H1 (cell line): ENCODE results near the gene TTBK2. TPM values are rescaled to one million over a fixed set of nuclear protein-coding genes. Genes with fewer than 3 reads are reported as not detected.

Source experiments
- CTCF ChIA-PET: fragments of 300-600 bp; sonication (Branson Sonifier 250); formaldehyde crosslinking; loops from one replicate; lab custom pipeline; 2021; ENCODE audit not compliant: partially characterized antibody; lab: Charles Lee
- POLR2A ChIA-PET: fragments of 300-600 bp; sonication (Branson Sonifier 250); formaldehyde crosslinking; loops from one replicate; lab custom pipeline; 2021; ENCODE audit warnings: inconsistent platforms; ENCODE audit not compliant: partially characterized antibody; lab: Charles Lee
- DNase-seq, 2 experiments: peaks; one replicate each; pipeline versions ENCODE4 v3.0.0 to v3.0.0-alpha.2; 2010 to 2022; ENCODE audit warnings: low spot score in 2 of 2, low read depth in 1 of 2, mixed read lengths in 1 of 2
- FAIRE-seq: peaks from 2 replicates; lab custom pipeline; 2011; peaks lifted over from hg19 to GRCh38; lab: Jason Lieb, UNC
- H2AFZ ChIP-seq: 2 replicates; pipeline ENCODE4 v1.8.1; 2012; ENCODE audit warnings: low read length, inconsistent platforms
- H2AK5ac ChIP-seq: 2 replicates; pipeline ENCODE4 v1.6.1; 2013; ENCODE audit warnings: low read depth, low read length
- H2BK120ac ChIP-seq: replicated peaks from 2 replicates; pipeline ENCODE3; 2013; ENCODE audit warnings: low read depth, low read length, inconsistent platforms
- H2BK12ac ChIP-seq: 2 replicates; pipeline ENCODE4 v1.6.1; 2013; ENCODE audit warnings: low read depth, low read length
- H2BK15ac ChIP-seq: 2 replicates; pipeline ENCODE4 v1.6.1; 2013; ENCODE audit warnings: low read length
- H2BK20ac ChIP-seq: 2 replicates; pipeline ENCODE4 v1.6.1; 2013; ENCODE audit warnings: low read length
- H2BK5ac ChIP-seq: 2 replicates; pipeline ENCODE4 v1.6.1; 2013; ENCODE audit warnings: low read depth, low read length
- H3K14ac ChIP-seq: 2 replicates; pipeline ENCODE4 v1.6.1; 2013; ENCODE audit warnings: inconsistent platforms; ENCODE audit not compliant: insufficient read length
- H3K18ac ChIP-seq: 2 replicates; pipeline ENCODE4 v1.6.1; 2013; ENCODE audit warnings: low read length; ENCODE audit errors: extremely low read depth
- H3K23ac ChIP-seq: 2 replicates; pipeline ENCODE4 v1.6.1; 2013; ENCODE audit warnings: inconsistent platforms; ENCODE audit not compliant: insufficient read length
- H3K23me2 ChIP-seq: 2 replicates; pipeline ENCODE4 v1.6.1; 2013; ENCODE audit warnings: low read depth, low read length
- H3K27ac ChIP-seq: 2 replicates; pipeline ENCODE4 v1.6.1; 2011; ENCODE audit warnings: low read depth, low read length, inconsistent platforms
- H3K27me3 ChIP-seq, 4 experiments: replicated peaks in 1 of 4; 1 replicate in 1 of 4; 2 replicates in 3 of 4; pipeline versions ENCODE4 v1.6.1 to v1.8.1; 2011 to 2013; ENCODE audit warnings: low read length in 3 of 4, mild to moderate bottlenecking in 3 of 4, inconsistent platforms in 2 of 4, mixed read lengths in 2 of 4, moderate library complexity in 1 of 4; ENCODE audit not compliant: control insufficient read depth in 3 of 4, insufficient read depth in 3 of 4; ENCODE audit errors: extremely low read depth in 1 of 4
- H3K36me3 ChIP-seq, 4 experiments: 2 replicates each; pipeline versions ENCODE4 v1.6.1 to v1.8.1; 2011 to 2013; ENCODE audit warnings: mild to moderate bottlenecking in 4 of 4, low read length in 3 of 4, moderate library complexity in 2 of 4, control low read depth in 1 of 4, inconsistent platforms in 1 of 4; ENCODE audit not compliant: insufficient read depth in 4 of 4, control insufficient read depth in 2 of 4
- H3K4ac ChIP-seq: replicated peaks from 2 replicates; pipeline ENCODE3; 2013; ENCODE audit warnings: low read length, low read depth, mixed read lengths, inconsistent platforms; ENCODE audit not compliant: insufficient read length
- H3K4me1 ChIP-seq, 4 experiments: replicated peaks in 1 of 4; 1 replicate in 1 of 4; 2 replicates in 3 of 4; pipeline versions ENCODE4 v1.6.1 to v1.8.1; 2011 to 2013; ENCODE audit warnings: low read length in 3 of 4, inconsistent platforms in 2 of 4, mixed read lengths in 1 of 4; ENCODE audit not compliant: insufficient read depth in 4 of 4, control insufficient read depth in 3 of 4
- H3K4me2 ChIP-seq, 2 experiments: 2 replicates each; pipeline versions ENCODE4 v1.6.1 to v1.8.1; 2011 to 2013; ENCODE audit warnings: low read depth in 2 of 2, low read length in 2 of 2, control low read depth in 1 of 2, inconsistent platforms in 1 of 2, mild to moderate bottlenecking in 1 of 2; ENCODE audit not compliant: insufficient read depth in 1 of 2
- H3K4me3 ChIP-seq, 4 experiments: fragments of 200-600, 300-600 bp in 1 of 4; sonication (generic), shearing (Covaris generic), sonication (Bioruptor Twin) in 1 of 4; 2 replicates each; pipeline versions ENCODE4 v1.5.1 to v1.8.1; 2011 to 2016; ENCODE audit warnings: low read length in 4 of 4, low read depth in 3 of 4, control low read depth in 2 of 4, inconsistent platforms in 2 of 4, mild to moderate bottlenecking in 2 of 4, mixed read lengths in 1 of 4, moderate library complexity in 1 of 4; ENCODE audit not compliant: insufficient read depth in 2 of 4; ENCODE audit errors: extremely low read depth in 1 of 4
- H3K56ac ChIP-seq: replicated peaks from 2 replicates; pipeline ENCODE3; 2013; ENCODE audit warnings: low read depth, mild to moderate bottlenecking, mixed read lengths, low read length, inconsistent platforms; ENCODE audit not compliant: insufficient read length
- H3K79me1 ChIP-seq: 2 replicates; pipeline ENCODE4 v1.6.1; 2013; ENCODE audit warnings: low read depth, low read length, control low read depth
- H3K79me2 ChIP-seq, 2 experiments: 2 replicates each; pipeline versions ENCODE4 v1.6.1 to v1.8.1; 2012 to 2013; ENCODE audit warnings: low read length in 2 of 2, mild to moderate bottlenecking in 2 of 2, inconsistent platforms in 1 of 2; ENCODE audit not compliant: insufficient read depth in 2 of 2, control insufficient read depth in 1 of 2
- H3K9ac ChIP-seq, 4 experiments: replicated peaks in 1 of 4; 1 replicate in 1 of 4; 2 replicates in 3 of 4; pipeline versions ENCODE4 v1.6.1 to v1.8.1; 2011 to 2013; ENCODE audit warnings: low read depth in 3 of 4, low read length in 3 of 4, control low read depth in 2 of 4, mild to moderate bottlenecking in 2 of 4, moderate library complexity in 2 of 4, inconsistent platforms in 1 of 4; ENCODE audit errors: extremely low read depth in 1 of 4
- H3K9me3 ChIP-seq, 2 experiments: 2 replicates each; pipeline versions ENCODE4 v1.6.1 to v1.8.1; 2012 to 2013; ENCODE audit warnings: mild to moderate bottlenecking in 2 of 2, moderate library complexity in 2 of 2, control low read depth in 1 of 2, inconsistent platforms in 1 of 2, low read depth in 1 of 2, low read length in 1 of 2, mixed read lengths in 1 of 2; ENCODE audit not compliant: insufficient read depth in 2 of 2
- H4K20me1 ChIP-seq, 2 experiments: replicated peaks in 1 of 2; 2 replicates each; pipeline versions ENCODE3 to v1.8.1; 2011 to 2013; ENCODE audit warnings: inconsistent platforms in 2 of 2, low read length in 2 of 2, mild to moderate bottlenecking in 1 of 2; ENCODE audit not compliant: insufficient read depth in 2 of 2, control insufficient read depth in 1 of 2
- H4K5ac ChIP-seq: 2 replicates; pipeline ENCODE4 v1.6.1; 2013; ENCODE audit warnings: low read length, low read depth, mixed read lengths, inconsistent platforms; ENCODE audit not compliant: insufficient read length
- H4K8ac ChIP-seq: 2 replicates; pipeline ENCODE4 v1.8.0; 2013; ENCODE audit warnings: mild to moderate bottlenecking, moderate library complexity, low read length, inconsistent platforms; ENCODE audit not compliant: insufficient read depth; ENCODE audit errors: extremely low read depth
- H4K91ac ChIP-seq: replicated peaks from 2 replicates; pipeline ENCODE3; 2013; ENCODE audit warnings: low read length, mixed read lengths, inconsistent platforms; ENCODE audit not compliant: insufficient read length
- BRCA1 ChIP-seq: IDR thresholded peaks from 2 replicates; pipeline ENCODE4 v1.6.1; 2012; ENCODE audit warnings: low read depth, low read length, improper control_type of control experiment
- CHD1 ChIP-seq: IDR thresholded peaks from 2 replicates; pipeline ENCODE4 v1.6.1; 2012; ENCODE audit warnings: low read depth, low read length, improper control_type of control experiment
- CREB1 ChIP-seq: IDR thresholded peaks from 2 replicates; pipeline ENCODE4 v1.6.1; 2012; ENCODE audit warnings: inconsistent platforms
- CTBP2 ChIP-seq: IDR thresholded peaks from 2 replicates; pipeline ENCODE4 v1.7.0; 2011; ENCODE audit warnings: borderline replicate concordance, mild to moderate bottlenecking, moderate library complexity, mixed read lengths, low read length; ENCODE audit not compliant: insufficient read depth, insufficient read length
- EGR1 ChIP-seq: IDR thresholded peaks from 2 replicates; pipeline ENCODE4 v1.6.1; 2011; ENCODE audit warnings: low read depth, low read length, borderline replicate concordance
- FOSL1 ChIP-seq: IDR thresholded peaks from 2 replicates; pipeline ENCODE4 v1.6.1; 2011; ENCODE audit warnings: mild to moderate bottlenecking, low read depth, low read length, moderate library complexity; ENCODE audit not compliant: insufficient read depth
- JUND ChIP-seq: IDR thresholded peaks from 2 replicates; pipeline ENCODE4 v1.6.1; 2011; ENCODE audit warnings: mild to moderate bottlenecking, improper control_type of control experiment, low read length
- KDM5A ChIP-seq: fragments of 200-600 bp; IDR thresholded peaks from 2 replicates; pipeline ENCODE4 v1.7.1; 2012; ENCODE audit warnings: mild to moderate bottlenecking, low read length, inconsistent platforms, mixed read lengths
- POLR2AphosphoS5 ChIP-seq: IDR thresholded peaks from 2 replicates; pipeline ENCODE4 v1.6.1; 2011; ENCODE audit warnings: low read depth, low read length
- SIX5 ChIP-seq: IDR thresholded peaks from 2 replicates; pipeline ENCODE4 v1.6.1; 2011; ENCODE audit warnings: mild to moderate bottlenecking, low read depth, low read length
- TBP ChIP-seq: IDR thresholded peaks from 2 replicates; pipeline ENCODE4 v1.6.1; 2011; ENCODE audit warnings: low read depth, low read length, improper control_type of control experiment
- WGBS, 2 experiments: shearing (Covaris generic) in 1 of 2; methylation state at CpG; one replicate each; pipeline versions ENCODE4 v1.1.6 to v1.1.7; 2013 to 2015; ENCODE audit warnings: low lambda C conversion rate in 2 of 2, mixed read lengths in 2 of 2, inconsistent platforms in 1 of 2, low coverage in 1 of 2, missing lambda C conversion rate in 1 of 2; ENCODE audit not compliant: insufficient replicate concordance in 2 of 2, insufficient coverage in 1 of 2, insufficient read length in 1 of 2; ENCODE audit errors: extremely low coverage in 1 of 2, missing lambda C conversion rate in 1 of 2; 5-methylcytosine and 5-hydroxymethylcytosine counted together
- polyA plus RNA-seq, 7 experiments: library from polyadenylated mRNA; depleted of rRNA in 3 of 7; stranded (reverse) in 5 of 7; unstranded in 2 of 7; fragments of >200 nt in 5 of 7; fragments of 200-250 nt in 2 of 7; gene quantifications; 1 replicate in 5 of 7; 2 replicates in 1 of 7; 4 replicates in 1 of 7; pipeline versions ENCODE4 v1.2.1 to v1.2.3, GENCODE V29; 2011 to 2013; ENCODE audit warnings: missing spikeins in 2 of 7, mixed read lengths in 2 of 7
- total RNA-seq: library from RNA; stranded (reverse); fragmentation: NEBNext Ultra II Directional; extraction: Animal tissue kit (Norgen Biotek cat#: 25700); gene quantifications from 2 replicates; pipeline ENCODE4 v1.2.1, GENCODE V29; 2021
- TF ChIP-seq, protein P1 (sequence below): IDR thresholded peaks from 2 replicates; pipeline ENCODE4 v1.6.1; 2012; ENCODE audit warnings: inconsistent platforms
- TF ChIP-seq, protein P2 (sequence below): IDR thresholded peaks from 2 replicates; pipeline ENCODE4 v1.6.1; 2012; ENCODE audit warnings: low read length, inconsistent platforms

TTBK2 gene
- total and polyA plus RNA-seq, 2 of the 8 experiments (the other 6 are each of a cell fraction or from before 2014, with no cell fraction given): 2.7 to 18.2 TPM

DNA sequence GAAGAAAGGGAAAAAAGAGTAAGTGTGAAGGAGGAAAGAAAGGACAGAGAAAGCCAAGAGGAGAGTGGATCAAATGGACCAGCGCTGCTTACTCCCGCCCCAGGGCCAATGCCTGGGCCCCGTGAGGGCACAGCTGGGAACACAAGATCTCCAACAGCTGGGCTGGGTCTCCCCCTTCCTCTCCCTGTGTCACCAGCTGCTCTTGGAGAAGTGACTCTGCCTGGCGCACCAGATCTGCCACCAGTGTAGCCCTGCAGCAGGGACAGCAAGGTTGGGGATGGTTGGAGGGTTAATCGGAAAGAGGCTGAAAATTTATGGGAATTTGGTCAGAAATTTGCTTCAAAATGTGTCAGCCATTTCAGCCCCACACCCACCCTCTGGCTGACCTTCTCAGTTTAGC lies 192.0 kb downstream of the TTBK2 start:
- no peak overlapping the region for H4K91ac ChIP-seq
- no peak overlapping the region for H4K8ac ChIP-seq
- H4K5ac ChIP-seq: no peak overlapping the region
- no peaks in the 10 kb centered on the region for H3K9me3 ChIP-seq
- no peak overlapping the region for H3K4me2 ChIP-seq
- H3K23me2 ChIP-seq: 0 out of 2 replicates have a peak, but pooled peaks cover 2% of the 10 kb centered on the region
- no peak overlapping the region for H2BK120ac ChIP-seq
- CTCF ChIA-PET: no interaction called here
- H3K18ac ChIP-seq: no peak overlapping the region
- WGBS, 2 experiments: 78% methylated on average over 3 of the region's 5 CpGs; no CpG with 5 or more reads in 1 of the 2 experiments
- no peak overlapping the region for H2AFZ ChIP-seq
- H3K9ac ChIP-seq: no peak overlapping the region; a peak in 1 of 7 replicates
- no peak overlapping the region for H2BK12ac ChIP-seq
- peaks cover 0 to 10% (median 7%) of the 10 kb centered on the region in 4 experiments; a peak in 5 of 7 replicates for H3K4me1 ChIP-seq
- H2BK5ac ChIP-seq: no peak overlapping the region; the same call in 1 of the 2 replicates
- H3K36me3 ChIP-seq: peaks cover 11 to 59% (median 32%) of the 10 kb centered on the region in 4 experiments
- no peak overlapping the region for H3K23ac ChIP-seq
- no peak overlapping the region for H3K56ac ChIP-seq
- DNase-seq (peak in 1 of 2 experiments; percentile 42), FAIRE-seq (no peak)
- H3K79me1 ChIP-seq: no peaks in the 10 kb centered on the region; the same call in 1 of the 2 replicates
- H4K20me1 ChIP-seq: peaks cover 4 to 7% of the 10 kb centered on the region in 2 experiments
- no peak overlapping the region for H3K4ac ChIP-seq
- H3K27me3 ChIP-seq: no peaks in the 10 kb centered on the region
- no peak overlapping the region for H3K27ac ChIP-seq
- H3K4me3 ChIP-seq: no peak overlapping the region
- POLR2A ChIA-PET: interaction anchor here (7.1 kb wide), 1 partner anchor 7 kb away, joined by 27 read pairs; no protein-coding TSS in a partner anchor
- no peak overlapping the region for H2BK20ac ChIP-seq
- no peak overlapping the region for H3K14ac ChIP-seq
- no peak overlapping the region for H2AK5ac ChIP-seq
- no peak overlapping the region for H2BK15ac ChIP-seq
- no peaks in the 10 kb centered on the region for H3K79me2 ChIP-seq
- TF ChIP-seq FOSL1: no peak
- no peak for TF ChIP-seq KDM5A
- no peak for TF ChIP-seq CREB1
- no peak for TF ChIP-seq TBP
- TF ChIP-seq CTBP2: no peak
- TF ChIP-seq BRCA1: no peak
- TF ChIP-seq SIX5: no peak
- TF ChIP-seq POLR2AphosphoS5: no peak
- TF ChIP-seq JUND: no peak
- no peak for TF ChIP-seq CHD1
- TF ChIP-seq, protein P1, sequence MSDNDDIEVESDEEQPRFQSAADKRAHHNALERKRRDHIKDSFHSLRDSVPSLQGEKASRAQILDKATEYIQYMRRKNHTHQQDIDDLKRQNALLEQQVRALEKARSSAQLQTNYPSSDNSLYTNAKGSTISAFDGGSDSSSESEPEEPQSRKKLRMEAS: no peak
- TF ChIP-seq, protein P2, sequence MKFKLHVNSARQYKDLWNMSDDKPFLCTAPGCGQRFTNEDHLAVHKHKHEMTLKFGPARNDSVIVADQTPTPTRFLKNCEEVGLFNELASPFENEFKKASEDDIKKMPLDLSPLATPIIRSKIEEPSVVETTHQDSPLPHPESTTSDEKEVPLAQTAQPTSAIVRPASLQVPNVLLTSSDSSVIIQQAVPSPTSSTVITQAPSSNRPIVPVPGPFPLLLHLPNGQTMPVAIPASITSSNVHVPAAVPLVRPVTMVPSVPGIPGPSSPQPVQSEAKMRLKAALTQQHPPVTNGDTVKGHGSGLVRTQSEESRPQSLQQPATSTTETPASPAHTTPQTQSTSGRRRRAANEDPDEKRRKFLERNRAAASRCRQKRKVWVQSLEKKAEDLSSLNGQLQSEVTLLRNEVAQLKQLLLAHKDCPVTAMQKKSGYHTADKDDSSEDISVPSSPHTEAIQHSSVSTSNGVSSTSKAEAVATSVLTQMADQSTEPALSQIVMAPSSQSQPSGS: no peak
- TF ChIP-seq EGR1: no peak
